NCI-H69 (cell line): ENCODE measurements around the gene PDLIM5.
"Not testable (repeated sequence)": the region's sequence is repeated elsewhere in the genome, so short reads cannot be mapped to it uniquely, and the experiment has no call there.

Source experiments
- DNase-seq: peaks from one replicate; lab custom pipeline; 2025; lab: John Stamatoyannopoulos, UW

Gene PDLIM5

GRCh38 chr4:94461506-94461905 is 9.8 kb downstream of the PDLIM5 start:
- DNase-seq = no peak

- no peak for DNase-seq
Observed at GRCh38 chr4:94462572-94462971, 10.8 kb downstream of the PDLIM5 start.

- no peak for DNase-seq
Observed at GRCh38 chr4:94463771-94464170, 12.0 kb downstream of the PDLIM5 start.

GRCh38 chr4:94466371-94466770 is 14.6 kb downstream of the PDLIM5 start:
- no peak for DNase-seq

GRCh38 chr4:94466923-94467322 is 15.2 kb downstream of the PDLIM5 start:
- DNase-seq = no peak

GRCh38 chr4:94468093-94468769 is 16.5 kb downstream of the PDLIM5 start:
- peak; percentile 49 for DNase-seq

- DNase-seq = peak; percentile 18
Observed at GRCh38 chr4:94469221-94469784, 17.6 kb downstream of the PDLIM5 start.

GRCh38 chr4:94470132-94470531 is 18.4 kb downstream of the PDLIM5 start:
- no peak for DNase-seq

- peak; percentile 14 for DNase-seq
Observed at GRCh38 chr4:94470782-94471181, 19.0 kb downstream of the PDLIM5 start.

GRCh38 chr4:94472056-94472826 is 20.5 kb downstream of the PDLIM5 start:
- DNase-seq = peak; percentile 90

GRCh38 chr4:94475050-94475449 is 23.3 kb downstream of the PDLIM5 start:
- no peak for DNase-seq

GRCh38 chr4:94475794-94476193 is 24.1 kb downstream of the PDLIM5 start:
- DNase-seq = peak; percentile 36

GRCh38 chr4:94477227-94477626 is 25.5 kb downstream of the PDLIM5 start:
- no peak for DNase-seq

- not testable (repeated sequence) for DNase-seq
Observed at GRCh38 chr4:94478805-94479204, 27.1 kb downstream of the PDLIM5 start.

- DNase-seq = no peak
Observed at GRCh38 chr4:94479358-94480141, 27.8 kb downstream of the PDLIM5 start.

GRCh38 chr4:94480362-94480951 is 28.7 kb downstream of the PDLIM5 start:
- peak; percentile 29 for DNase-seq

GRCh38 chr4:94483895-94484294 is 32.2 kb downstream of the PDLIM5 start:
- no peak for DNase-seq

- DNase-seq = no peak
Observed at GRCh38 chr4:94484818-94485217, 33.1 kb downstream of the PDLIM5 start.

- peak; percentile 19 for DNase-seq
Observed at GRCh38 chr4:94486372-94486801, 34.6 kb downstream of the PDLIM5 start.

- no peak for DNase-seq
Observed at GRCh38 chr4:94488670-94489069, 36.9 kb downstream of the PDLIM5 start.

- no peak for DNase-seq
Observed at GRCh38 chr4:94489098-94489497, 37.4 kb downstream of the PDLIM5 start.

GRCh38 chr4:94490437-94490836 is 38.7 kb downstream of the PDLIM5 start:
- no peak for DNase-seq
